GM18505 (cell line): ENCODE results near the gene MED22.

ENCODE experiments used
- ATAC-seq: cut with Tn5 transposase; IDR thresholded peaks from one replicate; pipeline ENCODE4 v1.9.1; 2021; ENCODE audit not compliant: unreplicated experiment
- POLR2A ChIP-seq: IDR thresholded peaks from 4 replicates; pipeline ENCODE4 v1.6.1; 2011; ENCODE audit warnings: borderline replicate concordance; ENCODE audit not compliant: insufficient read depth, insufficient read length; ENCODE audit errors: extremely low read depth

MED22 gene

DNA sequence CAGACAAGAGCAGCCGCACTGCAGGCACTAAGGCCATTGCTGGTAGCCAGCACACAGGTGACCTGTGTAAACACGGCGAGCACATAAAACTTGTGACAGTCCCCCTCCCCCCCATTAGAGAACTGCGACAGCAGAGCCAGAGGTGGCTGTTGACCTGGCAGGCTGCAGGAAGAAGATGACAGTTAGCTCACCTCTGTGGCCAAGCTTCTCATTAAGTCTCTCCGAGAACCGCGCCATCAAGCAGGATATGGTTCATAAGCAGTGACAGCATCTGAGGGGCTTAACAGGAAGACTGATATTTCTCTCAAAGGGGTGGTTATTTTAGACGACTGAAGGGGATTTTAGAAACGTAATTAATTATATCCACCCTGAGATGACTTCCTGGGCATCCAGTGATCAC lies 22.8 kb upstream of the MED22 start:
- no peak for ATAC-seq
- no peak for TF ChIP-seq POLR2A

- no peak for TF ChIP-seq POLR2A
- no peak for ATAC-seq
Measured at GRCh38 chr9:133369933-133370332, 22.0 kb upstream of the MED22 start.

DNA sequence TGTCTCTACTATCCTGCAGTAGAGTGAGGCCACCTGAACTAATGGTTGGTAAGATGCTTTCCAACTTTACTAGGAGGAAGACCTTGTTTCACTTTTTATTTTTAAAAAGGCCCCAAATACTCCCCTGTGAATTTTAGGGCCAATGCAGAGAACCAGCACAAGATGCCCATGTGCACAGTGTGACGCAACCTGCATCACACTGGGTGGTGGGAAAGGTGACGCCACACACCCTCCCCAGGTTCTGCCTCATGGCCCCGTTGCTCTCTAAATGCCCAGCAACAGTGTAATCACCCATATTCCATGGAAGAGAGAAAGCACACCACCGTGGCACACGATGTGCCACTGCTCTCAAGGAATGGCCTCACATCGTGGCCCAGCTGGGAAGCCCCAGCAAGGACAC lies 21.5 kb upstream of the MED22 start:
- ATAC-seq, result no peak
- TF ChIP-seq POLR2A, result no peak

GRCh38 chr9:133368249-133368881 lies 20.4 kb upstream of the MED22 start:
- no peak for ATAC-seq

GRCh38 chr9:133367778-133368177 lies 19.8 kb upstream of the MED22 start:
- no peak for ATAC-seq
- no peak for TF ChIP-seq POLR2A

More at GRCh38 chr9:133368249-133368881, 20.4 kb upstream of the MED22 start:
- TF ChIP-seq POLR2A, result no peak

GRCh38 chr9:133367221-133367620 lies 19.3 kb upstream of the MED22 start:
- TF ChIP-seq POLR2A, result no peak
- ATAC-seq, result no peak

- no peak for ATAC-seq
- TF ChIP-seq POLR2A, result no peak
Measured at GRCh38 chr9:133366435-133366834, 18.5 kb upstream of the MED22 start.

GRCh38 chr9:133362359-133363044 lies 14.6 kb upstream of the MED22 start:
- TF ChIP-seq POLR2A, result no peak
- ATAC-seq, result no peak

- TF ChIP-seq POLR2A, result no peak
- no peak for ATAC-seq
Measured at GRCh38 chr9:133361507-133362092, 13.7 kb upstream of the MED22 start.

- ATAC-seq, result no peak
- TF ChIP-seq POLR2A, result no peak
Measured at GRCh38 chr9:133360400-133361393, 12.8 kb upstream of the MED22 start.

- no peak for TF ChIP-seq POLR2A
- ATAC-seq, result no peak
Measured at GRCh38 chr9:133359399-133360175, 11.7 kb upstream of the MED22 start.

- no peak for ATAC-seq
- TF ChIP-seq POLR2A, result no peak
Measured at GRCh38 chr9:133357656-133358055, 9.7 kb upstream of the MED22 start.

DNA sequence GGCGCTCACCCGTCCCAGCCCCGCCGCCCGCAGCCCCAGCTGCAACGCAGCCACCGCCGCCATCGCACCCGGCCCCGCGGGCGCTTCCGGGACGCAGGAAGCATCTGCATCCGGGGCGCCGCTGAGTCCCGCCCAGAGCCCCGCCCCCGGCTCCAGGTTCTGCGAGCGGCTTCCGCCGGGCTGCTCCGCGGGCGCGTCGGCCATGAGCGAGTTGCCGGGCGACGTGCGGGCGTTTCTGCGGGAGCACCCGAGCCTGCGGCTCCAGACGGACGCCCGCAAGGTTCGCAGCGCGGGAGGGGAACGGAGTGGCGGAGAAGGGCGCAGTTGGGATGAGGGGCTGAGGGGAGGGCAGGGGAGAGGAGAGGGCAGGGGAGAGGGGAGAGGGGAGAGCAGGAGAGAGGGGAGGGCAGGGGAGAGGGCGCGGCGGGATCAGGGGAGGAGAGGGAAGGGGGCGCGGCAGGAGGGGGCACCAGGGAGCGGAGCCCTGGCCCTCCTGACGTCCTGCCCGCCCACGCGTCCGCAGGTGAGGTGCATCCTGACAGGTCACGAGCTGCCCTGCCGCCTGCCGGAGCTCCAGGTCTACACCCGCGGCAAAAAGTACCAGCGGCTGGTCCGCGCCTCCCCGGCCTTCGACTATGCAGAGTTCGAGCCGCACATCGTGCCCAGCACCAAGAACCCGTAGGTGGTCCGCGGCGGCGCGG lies 8.6 kb upstream of the MED22 start, which contains the start of the genes SURF1 and SURF2:
SURF1 (minus strand) TSS at position 97 of the 701 bp plus-strand sequence; CDS start at position 63, 34 bp downstream.
SURF2 (plus strand) TSS at position 160 of the 701 bp plus-strand sequence; CDS start at position 203, 43 bp downstream.
- ATAC-seq, result peak; percentile 65
- TF ChIP-seq POLR2A, result peak; percentile 80
